Ovary (tissue), 3 donors: ENCODE results near the gene NRTN.

Experiments used
- CTCF ChIP-seq, 3 donors: fragments of 450-650 bp in 2 of 3; fragments of 200-600 bp in 1 of 3; IDR thresholded peaks; one replicate each; pipeline versions ENCODE4 v1.5.1 to v1.8.0; 2016 to 2022; ENCODE audit warnings: antibody characterized with exemption in 3 of 3, mild to moderate bottlenecking in 1 of 3
- EP300 ChIP-seq: sonication (generic); formaldehyde crosslinking; IDR thresholded peaks from one replicate; pipeline ENCODE4 v1.6.1; 2017; ENCODE audit warnings: antibody characterized with exemption
- POLR2A ChIP-seq: fragments of 450-650 bp; IDR thresholded peaks from one replicate; pipeline ENCODE4 v1.6.1; 2017; ENCODE audit warnings: antibody characterized with exemption, mild to moderate bottlenecking, moderate library complexity
- donor health status: DM: no; HTN: no; CAD: no.

- TF ChIP-seq POLR2A (no peak), CTCF (IDR thresholded peaks at IDR 0.05) (no peak), EP300 (no peak)
Observed at GRCh38 chr19:5814852-5815246, 10.0 kb downstream of the NRTN start.
